Skeletal muscle satellite cell (primary cell): ENCODE measurements around the gene YAP1.
"Not testable (repeated sequence)": the region's sequence is repeated elsewhere in the genome, so short reads cannot be mapped to it uniquely, and the experiment has no call there.

Experiments
- H3K27me3 ChIP-seq: 2 replicates; pipeline ENCODE4 v1.7.0; 2013; ENCODE audit warnings: low read length; ENCODE audit not compliant: control insufficient read depth, insufficient read depth
- H3K36me3 ChIP-seq: 2 replicates; pipeline ENCODE4 v1.7.0; 2013; ENCODE audit warnings: mild to moderate bottlenecking, control low read depth, low read length; ENCODE audit not compliant: insufficient read depth
- H3K4me1 ChIP-seq: 2 replicates; pipeline ENCODE4 v1.7.0; 2013; ENCODE audit warnings: low read length; ENCODE audit not compliant: control insufficient read depth, insufficient read depth
- H3K4me2 ChIP-seq: 2 replicates; pipeline ENCODE4 v1.7.0; 2013; ENCODE audit warnings: mild to moderate bottlenecking, low read length
- H3K4me3 ChIP-seq: 2 replicates; pipeline ENCODE4 v1.7.0; 2013; ENCODE audit warnings: low read length
- H3K9ac ChIP-seq: 2 replicates; pipeline ENCODE4 v1.7.0; 2013; ENCODE audit warnings: mild to moderate bottlenecking, low read depth, low read length, moderate library complexity
- H3K9me3 ChIP-seq: replicated peaks from 2 replicates; pipeline ENCODE4 v1.7.0; 2013; ENCODE audit warnings: mild to moderate bottlenecking, control low read depth, low read length

Gene YAP1

DNA sequence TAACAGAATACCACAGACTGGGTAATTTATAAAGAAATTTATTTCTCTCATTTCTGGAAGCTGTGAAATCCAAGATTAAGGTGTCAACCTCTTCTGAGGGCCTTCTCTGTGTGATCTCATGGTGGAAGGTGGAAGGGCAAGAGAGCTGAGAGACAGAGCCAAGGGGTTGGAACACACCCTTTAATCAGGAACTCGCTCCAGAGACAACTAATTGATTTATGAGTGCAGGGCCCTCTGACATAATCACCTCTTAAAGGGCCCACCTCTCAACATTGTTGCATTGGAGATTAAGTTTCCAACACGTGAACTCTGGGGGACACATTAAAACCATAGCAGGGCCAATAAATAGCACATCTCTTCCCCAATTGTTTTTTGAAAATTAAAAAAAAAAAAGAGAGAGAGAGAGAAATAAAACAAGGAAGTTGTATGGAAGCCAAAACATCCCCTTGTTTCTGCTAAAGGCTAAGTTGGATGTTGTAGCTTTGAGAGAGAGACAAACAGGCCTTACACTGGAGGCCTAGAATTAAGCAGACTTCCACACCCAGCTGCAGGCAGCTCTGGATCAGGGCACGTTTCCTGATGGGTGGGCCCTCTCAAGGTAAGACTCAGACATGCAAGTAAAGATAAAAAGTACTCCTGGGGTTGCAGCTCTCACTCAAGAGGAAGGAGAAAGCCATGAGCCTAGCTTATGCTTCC, 142.9 kb downstream of the YAP1 start:
- Histone ChIP-seq H3K4me3 (no peak overlapping the region), H3K9me3 (no peaks in the 10 kb centered on the region), H3K4me2 (no peak overlapping the region), H3K4me1 (peaks cover 10% of the 10 kb centered on the region), H3K27me3 (no peaks in the 10 kb centered on the region), H3K36me3 (no peaks in the 10 kb centered on the region), H3K9ac (no peak overlapping the region)

DNA sequence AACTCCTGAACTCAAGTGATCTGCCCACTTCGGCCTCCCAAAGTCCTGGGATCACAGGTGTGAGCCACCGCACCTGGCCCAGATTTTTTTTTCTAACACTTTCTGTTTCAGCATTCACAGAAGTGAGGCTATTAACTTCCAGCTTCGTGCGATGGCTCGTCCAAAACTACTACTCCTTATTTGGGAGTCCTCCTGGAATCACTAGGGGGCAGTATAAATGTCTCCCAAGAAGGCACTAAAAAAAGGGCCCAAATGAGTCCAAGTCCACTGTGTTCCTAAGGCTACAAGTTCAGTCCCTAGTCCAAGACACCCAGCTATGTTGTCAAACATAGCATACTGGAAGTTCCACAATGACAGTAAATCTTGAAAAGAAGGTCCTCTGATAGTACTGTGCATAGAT, 143.8 kb downstream of the YAP1 start:
- peaks cover 10% of the 10 kb centered on the region for H3K4me1 ChIP-seq
- no peaks in the 10 kb centered on the region for H3K36me3 ChIP-seq
- H3K4me3 ChIP-seq: no peak overlapping the region
- no peaks in the 10 kb centered on the region for H3K27me3 ChIP-seq
- no peaks in the 10 kb centered on the region for H3K9me3 ChIP-seq
- H3K9ac ChIP-seq: no peak overlapping the region
- H3K4me2 ChIP-seq: no peak overlapping the region

DNA sequence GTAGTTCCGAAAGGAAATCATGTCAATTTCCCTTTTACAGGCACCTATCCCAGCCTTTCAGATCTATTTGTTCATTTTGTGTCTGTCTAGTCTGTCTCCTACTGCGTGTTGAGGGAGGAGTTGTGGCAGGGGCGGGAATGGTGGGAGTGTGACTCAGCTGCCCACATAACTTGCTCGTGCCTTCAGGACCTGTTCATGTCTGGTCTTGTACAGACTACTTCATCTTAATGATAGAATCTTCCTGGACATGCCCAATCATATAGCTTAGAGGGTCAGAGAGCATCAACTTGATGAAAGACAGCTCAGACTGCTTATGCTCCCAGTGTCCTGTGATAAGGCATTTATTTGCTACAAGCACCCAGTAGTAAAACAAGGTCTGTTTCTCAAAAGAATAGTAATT, 146.0 kb downstream of the YAP1 start:
- Histone ChIP-seq H3K27me3 (no peaks in the 10 kb centered on the region), H3K4me1 (peaks cover 10% of the 10 kb centered on the region), H3K9ac (no peak overlapping the region), H3K4me2 (no peak overlapping the region), H3K36me3 (no peaks in the 10 kb centered on the region), H3K4me3 (no peak overlapping the region), H3K9me3 (no peaks in the 10 kb centered on the region)

DNA sequence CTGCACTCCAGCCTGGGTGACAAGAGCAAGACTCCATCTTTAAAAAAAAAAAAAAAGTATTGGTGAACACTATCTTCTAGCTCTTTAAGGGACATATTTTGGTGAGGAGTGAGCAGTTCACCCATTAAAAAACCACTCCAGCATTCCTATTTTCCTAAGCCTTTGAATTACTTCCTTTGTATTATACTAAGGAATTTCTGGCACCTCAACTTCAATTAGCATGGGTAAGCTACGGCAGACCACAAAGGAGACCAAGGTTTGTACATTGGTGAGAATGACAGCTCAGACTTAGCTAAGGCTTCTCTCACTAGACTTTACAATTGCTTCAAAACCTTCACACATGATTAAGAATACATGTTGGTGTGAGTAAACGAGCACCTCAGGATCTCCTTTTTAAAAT, 150.0 kb downstream of the YAP1 start:
- no peak overlapping the region for H3K4me2 ChIP-seq

DNA sequence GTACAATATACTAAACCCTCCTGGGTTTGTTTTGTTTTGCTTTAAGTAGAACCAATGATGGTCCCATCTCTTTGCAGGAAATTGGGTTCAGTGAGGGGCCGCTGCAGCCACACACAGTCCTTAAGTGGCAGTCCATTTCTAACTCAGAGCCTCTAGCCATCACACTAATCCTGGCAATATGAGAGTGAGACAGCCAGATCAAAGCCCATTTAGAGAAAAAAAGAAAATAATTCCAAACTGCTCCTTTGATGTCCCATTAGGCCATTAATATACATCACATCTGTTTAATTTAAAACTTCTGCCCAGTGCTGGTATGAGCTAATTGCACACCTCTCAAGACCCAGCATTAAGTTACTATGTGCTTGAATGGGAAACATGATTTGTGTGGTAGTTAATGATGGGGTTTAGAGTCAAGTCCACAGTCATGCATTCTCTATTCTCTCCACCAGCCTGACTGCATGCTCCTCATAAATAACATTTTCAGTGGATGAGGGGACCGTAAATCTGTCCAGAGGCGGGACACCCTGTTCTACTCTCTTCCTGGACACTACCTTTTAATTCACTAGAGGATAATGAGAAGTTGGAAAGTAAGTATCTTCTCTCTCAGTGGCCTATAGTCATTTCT, 153.2 kb downstream of the YAP1 start:
- Histone ChIP-seq H3K27me3 (no peaks in the 10 kb centered on the region), H3K9me3 (no peaks in the 10 kb centered on the region), H3K9ac (no peak overlapping the region), H3K36me3 (no peaks in the 10 kb centered on the region), H3K4me3 (no peak overlapping the region), H3K4me1 (peaks cover 12% of the 10 kb centered on the region), H3K4me2 (no peak overlapping the region)

More for the DNA sequence above, 150.0 kb downstream of the YAP1 start:
- Histone ChIP-seq H3K4me1 (peaks cover 6% of the 10 kb centered on the region), H3K27me3 (no peaks in the 10 kb centered on the region), H3K4me3 (no peak overlapping the region), H3K9me3 (no peaks in the 10 kb centered on the region), H3K36me3 (no peaks in the 10 kb centered on the region), H3K9ac (no peak overlapping the region)

DNA sequence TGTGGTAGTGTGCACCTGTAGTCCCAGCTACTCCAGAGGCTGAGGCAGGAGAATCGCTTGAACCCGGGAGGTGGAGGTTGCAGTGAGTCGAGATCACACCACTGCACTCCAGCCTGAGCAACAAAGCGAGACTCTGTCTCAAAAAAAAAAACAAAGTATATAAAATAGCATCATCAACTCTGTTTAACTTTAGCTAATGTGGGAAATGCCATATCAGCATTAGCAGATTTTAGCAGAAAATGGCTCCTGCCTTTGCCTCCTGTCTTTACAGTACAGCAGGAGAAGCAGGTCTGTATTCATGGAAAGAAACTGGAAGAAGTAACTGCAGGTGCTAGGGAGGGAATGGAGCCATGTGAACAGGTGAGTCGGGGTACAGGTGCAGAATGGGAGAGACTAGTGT, 154.5 kb downstream of the YAP1 start:
- H3K4me2 ChIP-seq, H3K9ac ChIP-seq, H3K4me3 ChIP-seq, H3K27me3 ChIP-seq, H3K36me3 ChIP-seq, H3K9me3 ChIP-seq: not testable (repeated sequence)
- peaks cover 23% of the 10 kb centered on the region for H3K4me1 ChIP-seq

DNA sequence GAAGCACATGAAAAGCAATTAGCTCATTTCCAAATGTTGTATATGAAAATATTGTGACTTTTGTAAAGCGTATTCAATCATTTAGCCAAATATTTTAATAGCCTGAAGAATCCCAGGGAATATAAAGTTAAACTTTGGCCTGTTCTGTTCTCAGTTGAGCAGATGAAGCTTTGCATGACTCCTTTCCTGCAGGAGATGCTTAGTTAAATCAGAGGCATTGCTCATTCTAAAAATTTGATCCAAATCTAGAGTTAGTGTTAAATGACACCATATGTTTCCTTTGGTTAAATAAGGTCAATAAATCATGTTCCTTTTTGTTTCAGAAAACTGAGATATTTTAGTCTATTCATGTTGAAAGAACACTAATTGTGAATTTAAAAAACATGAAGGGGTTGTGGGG, 155.9 kb downstream of the YAP1 start:
- Histone ChIP-seq H3K4me3 (no peak overlapping the region), H3K9me3 (no peaks in the 10 kb centered on the region), H3K4me2 (no peak overlapping the region), H3K27me3 (no peaks in the 10 kb centered on the region), H3K4me1 (peaks cover 33% of the 10 kb centered on the region), H3K36me3 (no peaks in the 10 kb centered on the region), H3K9ac (no peak overlapping the region)

DNA sequence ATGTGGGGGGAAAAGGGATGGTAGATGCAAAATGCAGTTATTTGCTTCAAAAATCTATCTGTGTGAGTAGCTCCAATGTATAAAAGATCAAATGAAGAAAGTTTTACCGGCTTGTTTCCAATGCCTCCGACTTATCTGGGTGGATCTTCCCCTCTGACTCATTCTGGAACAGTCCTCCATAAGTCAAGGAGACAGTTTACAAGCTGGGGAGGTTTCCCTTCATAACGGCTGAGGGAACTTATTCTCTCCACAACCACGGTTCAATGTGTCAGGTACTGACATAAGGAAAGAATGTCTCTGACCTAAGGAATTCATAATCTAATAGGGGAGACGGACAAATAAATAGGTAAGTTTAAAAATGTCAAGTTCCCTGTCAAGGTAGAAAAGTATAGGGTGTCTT, 157.4 kb downstream of the YAP1 start:
- H3K9me3 ChIP-seq: no peaks in the 10 kb centered on the region
- no peak overlapping the region for H3K9ac ChIP-seq
- H3K4me3 ChIP-seq: peak overlapping the region; percentile 72
- peaks cover 33% of the 10 kb centered on the region for H3K4me1 ChIP-seq
- peak overlapping the region; percentile 94 for H3K4me2 ChIP-seq
- H3K27me3 ChIP-seq: no peaks in the 10 kb centered on the region
- H3K36me3 ChIP-seq: no peaks in the 10 kb centered on the region

DNA sequence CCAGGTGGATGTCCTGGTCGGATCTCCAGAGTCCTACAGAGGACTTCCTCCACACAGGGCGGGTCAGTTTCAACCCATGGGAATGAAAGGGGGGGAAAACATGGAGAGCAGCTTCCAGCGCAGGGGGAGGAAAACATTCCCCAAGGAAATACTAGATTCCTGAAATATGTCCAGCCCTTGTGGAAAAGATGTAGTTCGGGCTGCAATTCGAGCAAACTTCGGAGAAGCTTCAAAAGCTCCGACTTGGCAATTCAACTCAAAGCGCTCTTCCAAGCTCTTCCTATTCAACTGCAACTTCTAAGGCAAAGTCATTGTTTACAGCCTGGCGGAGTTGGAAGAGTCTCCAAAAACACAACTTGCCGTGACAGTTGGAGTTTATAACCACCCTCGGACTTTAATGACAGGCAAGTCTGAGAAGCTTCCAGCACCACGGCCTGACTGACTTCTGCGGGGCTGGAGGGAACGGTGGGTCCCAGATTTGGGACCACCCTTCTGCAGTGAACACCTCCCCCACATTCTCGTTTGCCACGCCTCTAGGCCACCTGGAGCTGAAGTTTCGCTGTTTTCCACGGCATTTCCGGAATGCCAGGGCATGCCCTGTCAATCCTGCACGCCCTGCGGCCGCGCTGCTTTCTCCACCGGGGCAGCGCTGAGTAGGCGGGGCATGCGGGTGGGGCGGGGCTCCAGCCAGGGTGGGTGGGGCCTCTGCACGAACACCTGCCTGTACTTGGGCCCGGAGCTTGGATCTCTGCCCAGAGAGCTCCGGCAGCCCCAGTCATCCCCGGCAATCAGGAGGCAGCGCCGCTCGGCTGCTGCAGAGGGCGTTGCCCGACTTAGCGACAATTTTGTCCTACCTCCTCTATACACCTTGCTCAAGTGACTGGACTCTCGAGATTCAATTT, 158.1 kb downstream of the YAP1 start:
- no peaks in the 10 kb centered on the region for H3K27me3 ChIP-seq
- peaks cover 33% of the 10 kb centered on the region for H3K4me1 ChIP-seq
- H3K9me3 ChIP-seq: no peaks in the 10 kb centered on the region
- H3K4me3 ChIP-seq: peak overlapping the region; percentile 72
- H3K4me2 ChIP-seq: peak overlapping the region; percentile 94
- H3K9ac ChIP-seq: no peak overlapping the region
- no peaks in the 10 kb centered on the region for H3K36me3 ChIP-seq

DNA sequence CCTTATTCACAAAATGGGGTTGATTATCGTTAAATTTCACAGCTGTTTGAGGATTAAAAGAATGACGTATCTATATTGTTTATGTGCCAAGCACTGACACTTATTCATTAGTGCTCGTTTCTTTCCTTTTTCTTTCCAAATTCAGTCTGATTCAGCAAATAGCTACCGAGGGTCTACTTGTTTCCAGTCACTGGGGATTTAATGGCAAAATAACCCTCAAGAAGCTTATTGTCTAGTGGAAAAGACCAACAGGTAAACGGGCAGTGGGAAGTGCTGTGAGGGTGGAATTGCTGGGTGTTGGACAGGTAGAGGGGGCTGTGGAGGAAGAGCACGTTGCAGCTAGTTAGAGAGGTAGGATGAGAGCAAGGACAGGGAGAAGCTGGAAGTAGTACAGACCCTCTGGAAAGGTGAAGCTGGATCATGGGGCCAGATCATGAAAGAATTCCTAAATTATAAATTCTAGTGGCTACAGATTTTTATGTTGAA, 158.8 kb downstream of the YAP1 start:
- Histone ChIP-seq H3K4me1 (peaks cover 33% of the 10 kb centered on the region), H3K36me3 (no peaks in the 10 kb centered on the region), H3K4me3 (peak overlapping the region; percentile 72), H3K4me2 (peak overlapping the region; percentile 94), H3K9me3 (no peaks in the 10 kb centered on the region), H3K27me3 (no peaks in the 10 kb centered on the region), H3K9ac (no peak overlapping the region)

DNA sequence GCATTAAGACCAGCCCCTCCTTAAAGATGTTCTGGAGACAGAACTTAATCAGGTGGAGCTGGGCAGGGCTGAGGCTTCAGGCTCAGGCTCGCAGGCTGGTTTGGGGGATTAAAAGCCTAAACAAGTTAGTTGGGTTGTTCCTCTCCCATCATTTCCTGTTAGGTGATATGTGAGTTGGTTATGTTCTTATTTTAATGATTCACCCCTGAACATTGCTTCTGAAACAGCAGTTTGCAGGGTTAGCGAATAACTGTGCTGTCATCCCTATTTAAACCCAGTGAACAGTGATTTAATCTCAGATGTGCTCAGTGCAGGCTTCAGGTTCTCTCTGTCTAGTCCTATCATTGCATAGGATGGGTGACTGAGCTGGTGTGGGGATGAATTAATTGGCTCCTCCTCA, 159.7 kb downstream of the YAP1 start:
- H3K36me3 ChIP-seq: no peaks in the 10 kb centered on the region
- peak overlapping the region; percentile 2 for H3K4me3 ChIP-seq
- H3K9ac ChIP-seq: no peak overlapping the region
- peaks cover 33% of the 10 kb centered on the region for H3K4me1 ChIP-seq
- H3K4me2 ChIP-seq: peak overlapping the region; percentile 94
- H3K27me3 ChIP-seq: no peaks in the 10 kb centered on the region
- H3K9me3 ChIP-seq: no peaks in the 10 kb centered on the region
